Right lobe of liver (tissue), 4 donors: Measurements from ENCODE around the gene LSM12.

Experiments used
- POLR2A ChIP-seq: fragments of 450-650 bp; IDR thresholded peaks from one replicate; pipeline ENCODE4 v1.6.1; 2017; ENCODE audit warnings: antibody characterized with exemption, mild to moderate bottlenecking
- TF ChIP-seq, protein P1 (sequence below), 4 donors: fragments of 200-600 bp in 3 of 4; fragments of 450-650 bp in 1 of 4; IDR thresholded peaks; one replicate each; pipeline versions ENCODE4 v1.5.1 to v1.8.0; 2016 to 2022; ENCODE audit warnings: antibody characterized with exemption in 4 of 4, mild to moderate bottlenecking in 2 of 4
- donor health status: DM: no; HTN: no; CAD: no.
- donor health status: DM: no; HTN: no; CAD: no.
- donor health status: DM: no; HTN: yes; CAD: no.

DNA sequence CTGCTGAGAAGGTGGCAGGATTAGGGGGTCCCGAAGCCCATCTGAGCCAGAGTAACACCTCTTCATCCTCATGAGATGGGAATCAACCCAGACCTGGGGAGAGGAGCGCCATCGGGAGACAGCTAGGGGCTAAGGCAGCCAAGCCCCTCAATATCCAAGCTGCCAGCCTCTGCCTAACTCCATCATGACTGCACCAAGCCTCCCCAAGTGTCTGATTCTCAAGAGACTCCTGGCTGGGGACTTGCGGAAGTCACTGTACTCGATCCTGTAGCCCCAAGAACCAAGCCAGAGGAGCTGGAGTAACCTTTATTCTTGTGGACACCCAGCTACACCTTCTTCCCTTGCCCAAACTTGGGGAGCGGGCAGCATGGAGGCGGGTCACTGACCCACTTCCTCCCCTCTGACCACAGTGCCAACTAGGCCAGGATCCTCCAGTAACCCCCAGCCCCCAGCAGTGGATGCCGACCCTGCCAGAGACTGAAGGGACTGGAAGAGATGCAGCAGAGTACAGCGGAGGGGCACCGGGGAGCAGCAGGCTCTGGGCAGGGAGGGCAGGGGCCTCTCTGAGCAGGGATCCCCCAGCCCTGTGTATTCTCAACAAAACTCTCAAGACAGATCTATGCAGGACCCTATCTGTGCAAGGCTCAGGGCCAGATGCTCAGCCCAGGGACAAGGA, 43.7 kb upstream of the LSM12 start:
- no peak for TF ChIP-seq POLR2A
- TF ChIP-seq, protein P1, sequence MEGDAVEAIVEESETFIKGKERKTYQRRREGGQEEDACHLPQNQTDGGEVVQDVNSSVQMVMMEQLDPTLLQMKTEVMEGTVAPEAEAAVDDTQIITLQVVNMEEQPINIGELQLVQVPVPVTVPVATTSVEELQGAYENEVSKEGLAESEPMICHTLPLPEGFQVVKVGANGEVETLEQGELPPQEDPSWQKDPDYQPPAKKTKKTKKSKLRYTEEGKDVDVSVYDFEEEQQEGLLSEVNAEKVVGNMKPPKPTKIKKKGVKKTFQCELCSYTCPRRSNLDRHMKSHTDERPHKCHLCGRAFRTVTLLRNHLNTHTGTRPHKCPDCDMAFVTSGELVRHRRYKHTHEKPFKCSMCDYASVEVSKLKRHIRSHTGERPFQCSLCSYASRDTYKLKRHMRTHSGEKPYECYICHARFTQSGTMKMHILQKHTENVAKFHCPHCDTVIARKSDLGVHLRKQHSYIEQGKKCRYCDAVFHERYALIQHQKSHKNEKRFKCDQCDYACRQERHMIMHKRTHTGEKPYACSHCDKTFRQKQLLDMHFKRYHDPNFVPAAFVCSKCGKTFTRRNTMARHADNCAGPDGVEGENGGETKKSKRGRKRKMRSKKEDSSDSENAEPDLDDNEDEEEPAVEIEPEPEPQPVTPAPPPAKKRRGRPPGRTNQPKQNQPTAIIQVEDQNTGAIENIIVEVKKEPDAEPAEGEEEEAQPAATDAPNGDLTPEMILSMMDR (IDR thresholded peaks at IDR 0.05): no peak
